RWPE2 (cell line): Measurements from ENCODE around the gene ZNF106.

Source experiments
- ATAC-seq: fragments of 200-7000 bp; cut with Tn5 transposase; 3 replicates; pipeline ENCODE4 v1.9.1; 2021; ENCODE audit warnings: low read depth
- DNase-seq: peaks from one replicate; pipeline ENCODE4 v3.0.0-alpha.2; 2020; ENCODE audit warnings: low spot score
- H3K27ac ChIP-seq: fragments of 450-650 bp; 2 replicates; pipeline ENCODE4 v1.5.1; 2017; ENCODE audit warnings: mild to moderate bottlenecking; ENCODE audit not compliant: poor library complexity, severe bottlenecking
- H3K27me3 ChIP-seq: fragments of 250-450 bp; sonication (Bioruptor Pico); 2 replicates; pipeline ENCODE4 v1.5.1; 2021; ENCODE audit warnings: mild to moderate bottlenecking, moderate library complexity; ENCODE audit not compliant: insufficient read depth, poor library complexity, severe bottlenecking
- H3K36me3 ChIP-seq: fragments of 250-450 bp; sonication (Bioruptor Pico); 2 replicates; pipeline ENCODE4 v1.5.1; 2020; ENCODE audit warnings: low read depth, mild to moderate bottlenecking, moderate library complexity
- H3K4me1 ChIP-seq: fragments of 250-450 bp; sonication (Bioruptor Pico); 2 replicates; pipeline ENCODE4 v1.5.1; 2021; ENCODE audit warnings: mild to moderate bottlenecking, moderate library complexity; ENCODE audit not compliant: insufficient read depth, poor library complexity, severe bottlenecking
- H3K4me3 ChIP-seq: fragments of 250-450 bp; sonication (Bioruptor Pico); 2 replicates; pipeline ENCODE4 v1.5.1; 2021; ENCODE audit warnings: mild to moderate bottlenecking, moderate library complexity; ENCODE audit not compliant: severe bottlenecking
- H3K9me3 ChIP-seq: fragments of 250-450 bp; sonication (Bioruptor Pico); 2 replicates; pipeline ENCODE4 v1.5.1; 2021; ENCODE audit warnings: mild to moderate bottlenecking, moderate library complexity; ENCODE audit not compliant: severe bottlenecking
- CTCF ChIP-seq: fragments of 450-650 bp; IDR thresholded peaks from one replicate; pipeline ENCODE4 v1.5.1; 2017; ENCODE audit warnings: mild to moderate bottlenecking, moderate library complexity; ENCODE audit not compliant: poor library complexity, severe bottlenecking

The ZNF106 gene

DNA sequence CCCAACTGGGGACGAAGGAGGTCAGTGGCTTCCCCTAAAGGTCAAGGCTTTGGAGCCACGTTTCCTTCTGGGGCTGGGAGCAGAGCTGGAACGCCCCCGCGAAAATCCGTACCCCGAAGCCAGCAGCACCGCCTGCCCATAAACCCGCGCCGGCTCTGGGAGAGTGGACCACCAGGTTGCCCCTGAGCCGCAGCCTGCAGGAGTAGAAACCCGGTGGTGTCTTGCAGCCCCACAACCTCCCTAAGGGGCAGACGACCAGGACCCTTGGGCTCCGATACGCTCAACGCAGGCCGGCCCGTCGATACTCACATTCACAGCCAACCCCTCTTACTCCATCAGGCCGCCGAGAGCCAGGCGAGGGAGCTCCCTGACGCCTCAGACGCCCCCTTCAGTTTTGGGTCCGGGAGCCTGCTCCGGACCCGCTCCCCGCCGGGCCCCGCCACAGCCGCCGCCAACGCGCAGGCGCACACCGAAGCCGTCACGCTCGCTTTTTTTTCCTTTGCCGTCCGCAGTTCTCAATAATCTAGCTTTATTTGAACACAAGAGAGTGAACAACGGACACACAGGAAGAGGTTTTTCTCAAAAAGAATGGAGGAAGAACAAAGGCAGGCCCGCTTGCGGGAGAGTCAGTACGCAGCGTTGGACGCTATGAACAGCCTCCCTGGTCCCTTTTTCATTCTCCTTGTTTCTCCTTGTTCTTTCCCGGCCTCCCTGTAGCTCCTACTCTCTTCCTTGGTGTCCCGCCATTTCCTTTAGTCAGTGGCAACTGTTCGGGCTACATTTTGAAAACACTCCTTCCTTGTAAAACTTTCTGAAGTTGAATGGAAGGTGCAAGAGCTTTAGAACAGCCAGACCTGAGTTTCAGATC lies at the start of gene ZNF106:
ZNF106 (minus strand) TSS at position 471 of the 868 bp plus-strand sequence. CDS start 18,852 bp downstream, outside the sequence.
- Histone ChIP-seq H3K4me3 (peak within 1 kb of the TSS; percentile 84), H3K27ac (peak within 1 kb of the TSS; percentile 83), H3K9me3 (no peaks in the 10 kb centered on the region), H3K4me1 (peaks cover 17% of the 10 kb centered on the region), H3K27me3 (no peaks in the 10 kb centered on the region), H3K36me3 (peaks cover 12% of the 10 kb centered on the region; the same call in 1 of the 2 replicates)
- TF ChIP-seq CTCF: no peak
- ATAC-seq (peak; percentile 26), DNase-seq (peak; percentile 85)

DNA sequence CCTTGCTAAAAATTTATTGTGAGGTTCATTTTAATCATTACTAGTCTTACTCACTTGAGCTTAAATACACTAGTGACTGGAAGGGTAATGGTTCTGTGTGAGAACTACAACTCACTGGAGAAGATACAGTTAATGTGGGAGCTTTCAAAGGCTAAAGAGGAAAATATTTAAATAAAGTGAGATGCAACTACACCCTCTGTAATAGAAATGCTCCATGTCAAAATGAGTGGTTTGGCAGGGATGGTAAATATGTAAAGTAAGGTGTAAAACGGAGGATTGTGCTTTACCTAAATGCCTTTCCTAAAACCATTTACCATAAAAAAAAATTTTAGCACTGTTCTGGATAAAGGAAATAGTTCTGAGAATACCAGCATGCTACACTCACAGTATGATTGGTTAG lies 42.3 kb upstream of the ZNF106 start:
- no peaks in the 10 kb centered on the region for H3K4me1 ChIP-seq
- ATAC-seq: no peak
- H3K4me3 ChIP-seq: no peak overlapping the region
- H3K27ac ChIP-seq: no peak overlapping the region
- DNase-seq: no peak
- H3K36me3 ChIP-seq: peaks cover 69% of the 10 kb centered on the region
- no peaks in the 10 kb centered on the region for H3K27me3 ChIP-seq
- no peak for TF ChIP-seq CTCF
- H3K9me3 ChIP-seq: no peaks in the 10 kb centered on the region

DNA sequence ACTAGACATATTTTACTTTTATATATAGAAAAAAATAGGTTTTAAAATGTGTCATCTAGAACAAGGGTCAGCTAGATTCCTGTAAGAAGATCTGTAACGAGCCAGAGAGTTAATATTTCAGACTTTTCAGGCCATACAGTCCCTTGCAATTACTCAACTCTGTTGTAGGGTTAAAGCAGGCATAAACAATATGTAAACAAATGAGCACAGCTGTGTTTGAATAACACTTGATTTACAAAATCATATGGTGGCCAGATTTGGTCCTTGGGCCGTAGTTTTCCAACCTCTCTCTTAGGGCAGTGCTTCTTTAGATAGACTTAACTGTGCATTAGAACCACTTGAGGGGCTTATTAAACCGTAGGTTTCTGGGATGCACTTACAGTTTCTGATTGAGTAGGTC lies 38.0 kb upstream of the ZNF106 start:
- Histone ChIP-seq H3K4me1 (no peaks in the 10 kb centered on the region), H3K4me3 (no peak overlapping the region), H3K36me3 (peaks cover 67% of the 10 kb centered on the region), H3K9me3 (no peaks in the 10 kb centered on the region), H3K27me3 (no peaks in the 10 kb centered on the region), H3K27ac (no peak overlapping the region)
- no peak for TF ChIP-seq CTCF
- ATAC-seq (no peak), DNase-seq (no peak)

DNA sequence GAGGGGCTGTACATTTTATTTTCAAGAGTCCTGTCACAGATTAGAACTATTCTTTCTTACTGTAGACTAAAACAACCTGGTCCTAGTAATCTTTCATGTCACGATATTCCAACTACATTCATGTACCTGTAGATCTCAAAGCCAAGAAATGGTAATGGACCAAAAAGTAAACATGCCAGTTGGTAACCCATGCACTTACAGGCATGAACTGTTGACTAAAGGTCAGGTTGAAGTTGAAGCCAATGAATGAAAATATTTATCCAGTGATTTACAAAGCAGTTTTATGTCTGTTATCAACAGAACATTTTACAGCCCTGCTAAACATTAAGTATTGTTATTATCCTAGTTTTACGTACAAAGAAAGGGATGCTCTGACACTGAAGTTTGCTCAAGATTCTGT lies 32.4 kb upstream of the ZNF106 start:
- Histone ChIP-seq H3K27me3 (no peaks in the 10 kb centered on the region), H3K4me1 (no peaks in the 10 kb centered on the region), H3K27ac (no peak overlapping the region), H3K36me3 (peaks cover 70% of the 10 kb centered on the region), H3K4me3 (no peak overlapping the region), H3K9me3 (no peaks in the 10 kb centered on the region)
- DNase-seq: no peak
- no peak for ATAC-seq
- no peak for TF ChIP-seq CTCF

DNA sequence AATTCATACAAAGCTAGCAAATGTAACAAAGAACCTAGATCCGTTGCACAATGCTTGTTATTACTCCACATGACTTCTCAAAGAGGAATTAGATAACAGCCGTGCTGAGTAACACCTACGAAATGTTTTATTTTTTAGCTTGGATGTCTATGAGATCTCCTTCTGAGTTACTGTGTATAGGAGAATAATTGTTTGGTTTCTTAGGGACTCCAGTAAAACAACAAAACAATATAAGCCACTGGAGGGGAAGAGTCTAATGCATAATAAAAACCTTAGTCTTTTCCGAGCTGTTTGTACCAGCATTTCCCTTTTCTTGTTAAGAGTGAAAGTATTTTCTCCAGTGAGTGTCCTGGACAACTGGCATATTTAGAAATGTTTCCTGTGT lies 20.1 kb upstream of the ZNF106 start:
- Histone ChIP-seq H3K27ac (peak overlapping the region; percentile 13), H3K4me1 (peaks cover 10% of the 10 kb centered on the region), H3K9me3 (no peaks in the 10 kb centered on the region), H3K4me3 (no peak overlapping the region), H3K27me3 (no peaks in the 10 kb centered on the region), H3K36me3 (peaks cover 31% of the 10 kb centered on the region)
- ATAC-seq (peak; percentile 87), DNase-seq (no peak)
- TF ChIP-seq CTCF: no peak
